ENCODE data around the gene TMEM168. TPM values are rescaled to one million over a fixed set of nuclear protein-coding genes. Genes with fewer than 3 reads are reported as not detected.

Gene TMEM168
- total RNA-seq, 1 experiment from 2014 or later = 13.9 TPM

DNA sequence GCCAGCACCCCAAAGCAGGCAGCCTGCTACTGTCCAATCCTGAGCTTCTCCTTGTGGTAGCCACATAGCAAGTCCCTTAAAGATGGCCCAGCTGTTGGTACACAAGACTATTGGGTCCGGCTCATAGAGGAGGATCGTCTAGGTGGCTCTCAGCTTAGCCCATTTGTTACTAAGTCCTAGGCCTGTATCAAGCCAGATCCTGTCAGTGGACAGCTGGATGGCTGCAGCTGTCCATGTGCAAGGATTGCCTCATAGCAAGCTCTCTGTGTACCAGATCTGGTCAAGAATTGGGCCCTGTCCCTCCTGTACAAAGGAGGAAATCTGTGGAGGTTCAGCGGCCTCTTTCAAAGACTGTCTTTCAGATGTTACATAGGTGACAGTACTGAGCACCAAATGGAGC lies 12.2 kb upstream of the TMEM168 start:
- no peak overlapping the region for H3K14ac ChIP-seq (ENCODE audit: insufficient read depth, low read length)
- no peak overlapping the region for H2AFZ ChIP-seq (ENCODE audit: low read length)
- H3K23ac ChIP-seq (ENCODE audit: insufficient read length, low read depth, low read length) = no peak overlapping the region
- no peak overlapping the region for H2BK120ac ChIP-seq (ENCODE audit: low read depth, low read length, poor library complexity, severe bottlenecking)
- no peak overlapping the region for H3K27ac ChIP-seq (ENCODE audit: insufficient read length, low read depth, low read length)
- H3K9ac ChIP-seq (ENCODE audit: extremely low read depth, insufficient read length, low read length) = no peak overlapping the region
- no peak overlapping the region for H2AK5ac ChIP-seq (ENCODE audit: insufficient read length, low read length)
- H3K4me2 ChIP-seq (ENCODE audit: insufficient read depth, insufficient read length, low read length) = no peak overlapping the region
- no peak overlapping the region for H4K5ac ChIP-seq (ENCODE audit: insufficient read length, low read depth, low read length)
- no peak overlapping the region for H2BK5ac ChIP-seq (ENCODE audit: insufficient read length, low read length)
- no peaks in the 10 kb centered on the region for H3K23me2 ChIP-seq (ENCODE audit: insufficient read length, low read depth, low read length, poor library complexity, severe bottlenecking)
- TF ChIP-seq, protein P1, sequence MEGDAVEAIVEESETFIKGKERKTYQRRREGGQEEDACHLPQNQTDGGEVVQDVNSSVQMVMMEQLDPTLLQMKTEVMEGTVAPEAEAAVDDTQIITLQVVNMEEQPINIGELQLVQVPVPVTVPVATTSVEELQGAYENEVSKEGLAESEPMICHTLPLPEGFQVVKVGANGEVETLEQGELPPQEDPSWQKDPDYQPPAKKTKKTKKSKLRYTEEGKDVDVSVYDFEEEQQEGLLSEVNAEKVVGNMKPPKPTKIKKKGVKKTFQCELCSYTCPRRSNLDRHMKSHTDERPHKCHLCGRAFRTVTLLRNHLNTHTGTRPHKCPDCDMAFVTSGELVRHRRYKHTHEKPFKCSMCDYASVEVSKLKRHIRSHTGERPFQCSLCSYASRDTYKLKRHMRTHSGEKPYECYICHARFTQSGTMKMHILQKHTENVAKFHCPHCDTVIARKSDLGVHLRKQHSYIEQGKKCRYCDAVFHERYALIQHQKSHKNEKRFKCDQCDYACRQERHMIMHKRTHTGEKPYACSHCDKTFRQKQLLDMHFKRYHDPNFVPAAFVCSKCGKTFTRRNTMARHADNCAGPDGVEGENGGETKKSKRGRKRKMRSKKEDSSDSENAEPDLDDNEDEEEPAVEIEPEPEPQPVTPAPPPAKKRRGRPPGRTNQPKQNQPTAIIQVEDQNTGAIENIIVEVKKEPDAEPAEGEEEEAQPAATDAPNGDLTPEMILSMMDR (conservative IDR thresholded peaks at IDR 0.05) = no peak
- no peak overlapping the region for H3K18ac ChIP-seq (ENCODE audit: insufficient read length, low read depth, low read length)
- H3K79me2 ChIP-seq (ENCODE audit: insufficient read depth, low read length) = no peaks in the 10 kb centered on the region
- H3K9me3 Mint-ChIP-seq = no peaks in the 10 kb centered on the region
- no peak overlapping the region for H3K27ac Mint-ChIP-seq
- H2BK20ac ChIP-seq (ENCODE audit: low read depth, low read length, poor library complexity, severe bottlenecking) = no peak overlapping the region
- H4K8ac ChIP-seq (replicated peaks; ENCODE audit: insufficient read length, low read depth, low read length) = no peak overlapping the region
- H2BK15ac ChIP-seq (ENCODE audit: low read depth, low read length) = no peak overlapping the region
- no peak overlapping the region for H3T11ph ChIP-seq (ENCODE audit: low read length)
- H4K20me1 ChIP-seq (ENCODE audit: control insufficient read depth, insufficient read depth, insufficient read length) = peaks cover 3% of the 10 kb centered on the region
- H3K27me3 ChIP-seq (ENCODE audit: insufficient read depth, low read length) = no peaks in the 10 kb centered on the region
- no peaks in the 10 kb centered on the region for H3K27me3 Mint-ChIP-seq (ENCODE audit: low read depth)
- WGBS (ENCODE audit: extremely low coverage, insufficient read length, low lambda C conversion rate) = no CpG with 5 or more reads among the region's 3 CpGs
- H3K56ac ChIP-seq (ENCODE audit: insufficient read length, low read depth, low read length) = no peak overlapping the region
- H4K91ac ChIP-seq (ENCODE audit: insufficient read length, low read depth, low read length) = no peak overlapping the region
- H3K9me3 ChIP-seq (ENCODE audit: control insufficient read depth, low read depth, low read length) = no peaks in the 10 kb centered on the region
- no peak for DNase-seq
- H3K79me1 ChIP-seq (ENCODE audit: insufficient read depth, low read depth, low read length, poor library complexity, severe bottlenecking) = no peaks in the 10 kb centered on the region
- H3K4ac ChIP-seq (ENCODE audit: low read depth, low read length) = no peak overlapping the region
- H3K4me1 ChIP-seq (ENCODE audit: insufficient read depth, low read length) = no peaks in the 10 kb centered on the region
- H2BK12ac ChIP-seq (ENCODE audit: insufficient read length, low read depth, low read length) = no peak overlapping the region
- H3K4me1 Mint-ChIP-seq = no peaks in the 10 kb centered on the region
- no peaks in the 10 kb centered on the region for H3K36me3 Mint-ChIP-seq (ENCODE audit: insufficient read depth in 1 of 3, low read depth in 3 of 3)
- H3K4me3 Mint-ChIP-seq = no peak overlapping the region
